IMR-90 (cell line): ENCODE measurements around the gene C19orf25. TPM values are rescaled to one million over a fixed set of nuclear protein-coding genes. Genes with fewer than 3 reads are reported as not detected.

Experiments used
- ATAC-seq: fragments of 200-7000 bp; cut with Tn5 transposase; 2 replicates; pipeline ENCODE4 v1.9.1; 2020; ENCODE audit warnings: low read depth, mild to moderate bottlenecking, moderate library complexity
- BruUV-seq: library from RNA; stranded (reverse); fragments of 400-500 nt; replicated peaks from 2 replicates; lab custom pipeline; 2021; lab: Mats Ljungman, UMichigan
- CTCF ChIA-PET: fragments of 300-600 bp; formaldehyde crosslinking; extraction: SDS; loops from one replicate; lab custom pipeline; 2021; ENCODE audit warnings: antibody characterized with exemption; lab: Yijun Ruan, JAX
- POLR2A ChIA-PET: fragments of 300-600 bp; sonication (Branson Sonifier 250); formaldehyde crosslinking; loops from one replicate; lab custom pipeline; 2022; ENCODE audit warnings: antibody characterized with exemption; ENCODE audit not compliant: unreplicated experiment; lab: Charles Lee
- DNase-seq: peaks from one replicate; pipeline ENCODE4 v3.0.0; 2013
- H2AFZ ChIP-seq: replicated peaks from 2 replicates; pipeline ENCODE3; 2013; ENCODE audit warnings: low read length, mild to moderate bottlenecking; ENCODE audit not compliant: poor library complexity
- H2AK5ac ChIP-seq: 2 replicates; pipeline ENCODE4 v1.6.1; 2013; ENCODE audit warnings: low read depth, low read length, inconsistent platforms
- H2AK9ac ChIP-seq: replicated peaks from 2 replicates; pipeline ENCODE3; 2013; ENCODE audit warnings: mild to moderate bottlenecking, low read depth, low read length, moderate library complexity; ENCODE audit not compliant: poor library complexity
- H2BK120ac ChIP-seq: 2 replicates; pipeline ENCODE4 v1.6.1; 2013; ENCODE audit warnings: low read depth, low read length, inconsistent platforms
- H2BK15ac ChIP-seq: 3 replicates; pipeline ENCODE4 v1.6.1; 2013; ENCODE audit warnings: low read depth, low read length, inconsistent platforms
- H2BK20ac ChIP-seq: 2 replicates; pipeline ENCODE4 v1.6.1; 2013; ENCODE audit warnings: low read depth, mild to moderate bottlenecking, inconsistent platforms, low read length, moderate library complexity
- H2BK5ac ChIP-seq: 2 replicates; pipeline ENCODE4 v1.6.1; 2013; ENCODE audit warnings: mild to moderate bottlenecking, low read depth, low read length, inconsistent platforms; ENCODE audit not compliant: poor library complexity, severe bottlenecking
- H3K14ac ChIP-seq: replicated peaks from 2 replicates; pipeline ENCODE4 v1.6.1; 2013; ENCODE audit warnings: low read depth, low read length, inconsistent platforms
- H3K18ac ChIP-seq: 2 replicates; pipeline ENCODE4 v1.6.1; 2013; ENCODE audit warnings: low read depth, low read length, control low read depth
- H3K23ac ChIP-seq: 2 replicates; pipeline ENCODE4 v1.6.1; 2013; ENCODE audit warnings: low read depth, low read length, inconsistent platforms
- H3K27ac ChIP-seq: 2 replicates; pipeline ENCODE4 v1.5.1; 2013; ENCODE audit warnings: mild to moderate bottlenecking, control low read depth, low read length; ENCODE audit not compliant: insufficient read depth
- H3K27me3 ChIP-seq: 2 replicates; pipeline ENCODE4 v1.6.1; 2013; ENCODE audit warnings: low read length; ENCODE audit not compliant: control insufficient read depth, insufficient read depth
- H3K36me3 ChIP-seq: 2 replicates; pipeline ENCODE4 v1.6.1; 2013; ENCODE audit warnings: low read length, mixed read lengths; ENCODE audit not compliant: control insufficient read depth, insufficient read depth
- H3K4ac ChIP-seq: 2 replicates; pipeline ENCODE4 v1.6.1; 2013; ENCODE audit warnings: low read depth, low read length, inconsistent platforms
- H3K4me1 ChIP-seq: 2 replicates; pipeline ENCODE4 v1.6.1; 2013; ENCODE audit warnings: low read length, mixed read lengths; ENCODE audit not compliant: control insufficient read depth, insufficient read depth
- H3K4me2 ChIP-seq: 2 replicates; pipeline ENCODE4 v1.6.1; 2013; ENCODE audit warnings: low read depth, mild to moderate bottlenecking, control low read depth, low read length, moderate library complexity
- H3K4me3 ChIP-seq: 2 replicates; pipeline ENCODE4 v1.5.1; 2013; ENCODE audit warnings: low read depth, mild to moderate bottlenecking, control low read depth, low read length, moderate library complexity; ENCODE audit not compliant: insufficient read depth
- H3K56ac ChIP-seq: 2 replicates; pipeline ENCODE4 v1.6.1; 2013; ENCODE audit warnings: low read length, inconsistent platforms; ENCODE audit not compliant: insufficient read depth; ENCODE audit errors: extremely low read depth
- H3K79me1 ChIP-seq, 2 experiments: 2 replicates each; pipeline ENCODE4 v1.6.1; 2013; ENCODE audit warnings: low read length in 2 of 2, inconsistent platforms in 1 of 2, low read depth in 1 of 2
- H3K9ac ChIP-seq: 2 replicates; pipeline ENCODE4 v1.6.1; 2013; ENCODE audit warnings: low read depth, low read length, control low read depth
- H3K9me1 ChIP-seq: 2 replicates; pipeline ENCODE4 v1.6.1; 2013; ENCODE audit warnings: low read length, inconsistent platforms; ENCODE audit not compliant: insufficient read depth
- H3K9me3 ChIP-seq: 2 replicates; pipeline ENCODE4 v1.6.1; 2013; ENCODE audit warnings: low read length; ENCODE audit not compliant: control insufficient read depth, insufficient read depth
- H4K20me1 ChIP-seq: 2 replicates; pipeline ENCODE4 v1.6.1; 2013; ENCODE audit warnings: low read length, inconsistent platforms; ENCODE audit not compliant: insufficient read depth
- H4K5ac ChIP-seq: 2 replicates; pipeline ENCODE4 v1.6.1; 2013; ENCODE audit warnings: mild to moderate bottlenecking, low read depth, low read length, control low read depth
- H4K8ac ChIP-seq, 2 experiments: 2 replicates each; pipeline ENCODE4 v1.6.1; 2013; ENCODE audit warnings: low read depth in 2 of 2, low read length in 2 of 2, control low read depth in 1 of 2, inconsistent platforms in 1 of 2
- H4K91ac ChIP-seq: 2 replicates; pipeline ENCODE4 v1.6.1; 2013; ENCODE audit warnings: low read depth, low read length, inconsistent platforms; ENCODE audit not compliant: insufficient read depth
- BHLHE40 ChIP-seq: fragments of 150-350 bp; IDR thresholded peaks from 2 replicates; pipeline ENCODE4 v1.6.1; 2016; ENCODE audit warnings: mild to moderate bottlenecking, low read depth, low read length
- CHD1 ChIP-seq: IDR thresholded peaks from 2 replicates; pipeline ENCODE4 v1.6.1; 2012; ENCODE audit warnings: low read depth, low read length, improper control_type of control experiment
- MAFK ChIP-seq: IDR thresholded peaks from 2 replicates; pipeline ENCODE4 v1.6.1; 2012; ENCODE audit warnings: low read depth, low read length, improper control_type of control experiment
- RFX5 ChIP-seq: IDR thresholded peaks from 2 replicates; pipeline ENCODE4 v1.8.0; 2012; ENCODE audit warnings: low read depth, mild to moderate bottlenecking, low read length, moderate library complexity
- WGBS, 2 experiments: methylation state at CpG; one replicate each; pipeline versions ENCODE4 v1.1.5 to v1.1.7; 2013; ENCODE audit warnings: missing lambda C conversion rate in 2 of 2; ENCODE audit not compliant: insufficient read length in 1 of 2; ENCODE audit errors: extremely low coverage in 2 of 2; 5-methylcytosine and 5-hydroxymethylcytosine counted together
- dilution Hi-C: fragments of 300-500 bp; cut with HindIII; formaldehyde crosslinking; loops from one replicate; pipeline ENCODE4 v1.14.3; 2018; ENCODE audit warnings: low sequenced_read_pairs; ENCODE audit not compliant: unreplicated experiment
- in situ Hi-C: fragments of 300-500 bp; cut with MboI; formaldehyde crosslinking; loops from 3 replicates; pipeline ENCODE4 v1.14.3; 2019; ENCODE audit warnings: low sequenced_read_pairs, inconsistent platforms, mixed read lengths
- intact Hi-C: fragments of 100-400 bp; cut with micrococcal nuclease; formaldehyde crosslinking; loops from 2 replicates; pipeline ENCODE4 v1.10.0; 2022
- polyA plus RNA-seq, 3 experiments: library from polyadenylated mRNA; depleted of rRNA; stranded (reverse); fragments of >200 nt; gene quantifications; 2 replicates each; pipeline ENCODE4 v1.2.3, GENCODE V29; 2012; ENCODE audit warnings: low replicate concordance in 1 of 3
- total RNA-seq: library from RNA; depleted of rRNA; stranded (reverse); fragments of >200 nt; gene quantifications from 2 replicates; pipeline ENCODE4 v1.2.3, GENCODE V29; 2012
- TF ChIP-seq, protein P1 (sequence below): fragments of 150-350 bp; IDR thresholded peaks from 2 replicates; pipeline ENCODE4 v1.6.1; 2016; ENCODE audit warnings: low read depth, mild to moderate bottlenecking, low read length, moderate library complexity, borderline replicate concordance

C19orf25 gene
- total and polyA plus RNA-seq, 2 of the 4 experiments (the other 2 are of a cell fraction), result 10.4 to 34.9 TPM

DNA sequence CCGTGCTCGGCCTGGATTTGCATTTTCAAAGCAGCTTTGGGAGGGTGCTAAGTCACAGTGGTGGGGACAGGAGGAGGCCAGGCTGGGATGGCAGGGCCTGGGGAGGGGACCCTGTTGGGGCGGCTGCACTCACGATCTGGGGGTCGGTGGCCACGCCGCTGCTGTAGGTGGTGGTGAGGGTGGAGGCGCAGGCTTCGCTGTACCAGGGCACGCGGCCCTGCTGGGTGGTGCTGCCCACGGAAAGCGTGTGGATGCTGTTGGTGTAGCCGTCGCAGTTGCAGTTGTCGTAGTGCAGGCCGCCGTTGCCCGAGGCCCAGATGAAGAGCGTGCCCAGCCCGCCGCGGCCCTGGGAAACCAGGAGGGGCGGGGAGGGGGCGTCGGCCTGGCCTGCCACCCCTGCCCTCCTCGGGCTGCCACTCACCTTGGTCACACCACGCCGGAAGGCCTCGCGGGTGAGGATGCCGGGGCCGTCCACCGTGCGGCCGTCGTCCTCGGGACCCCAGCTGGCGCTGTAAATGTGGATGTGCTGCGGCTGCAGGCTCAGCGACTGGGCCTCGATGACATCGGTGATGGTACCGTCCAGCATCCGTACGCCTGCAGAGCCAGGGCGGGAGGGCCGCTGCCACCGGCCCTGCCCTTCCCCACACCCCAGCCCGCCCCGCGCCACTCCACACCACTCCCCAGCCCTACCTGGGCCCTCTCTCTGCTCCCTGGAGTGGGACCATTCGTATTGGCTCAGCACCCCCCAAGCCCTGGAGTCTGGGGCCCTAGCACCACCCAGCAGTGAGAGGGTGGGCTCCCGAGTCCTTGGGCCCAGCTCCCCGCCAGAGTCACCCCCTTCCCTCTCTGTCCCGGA is 7.9 kb upstream of the C19orf25 start:
- Histone ChIP-seq H3K27me3 (peaks cover 5% of the 10 kb centered on the region; the same call in 1 of the 2 replicates), H3K79me1 (no peaks in the 10 kb centered on the region), H3K27ac (no peak overlapping the region), H4K91ac (no peak overlapping the region), H3K23ac (no peak overlapping the region), H3K4me1 (peaks cover 9% of the 10 kb centered on the region), H3K4me2 (no peak overlapping the region), H3K9me1 (no peaks in the 10 kb centered on the region), H4K20me1 (peaks cover 3% of the 10 kb centered on the region; the same call in 1 of the 2 replicates), H3K4me3 (no peak overlapping the region), H2AK9ac (no peak overlapping the region), H3K36me3 (no peaks in the 10 kb centered on the region), H3K18ac (no peak overlapping the region), H3K14ac (no peak overlapping the region), H3K9me3 (no peaks in the 10 kb centered on the region), H4K8ac (no peak overlapping the region), H3K56ac (no peak overlapping the region), H3K9ac (no peak overlapping the region), H2BK20ac (no peak overlapping the region), H2AK5ac (no peak overlapping the region), H3K4ac (no peak overlapping the region), H2AFZ (no peak overlapping the region), H2BK5ac (no peak overlapping the region), H2BK120ac (no peak overlapping the region), H2BK15ac (no peak overlapping the region), H4K5ac (no peak overlapping the region)
- ChIA-PET CTCF (no interaction called here), POLR2A (interaction anchor here (0.6 kb wide), 1 partner anchor 253 kb away, joined by 3 read pairs; no protein-coding TSS in a partner anchor)
- ATAC-seq, result no peak
- intact Hi-C loops (no loop called here), dilution Hi-C loops (no loop called here), in situ Hi-C loops (no loop called here)
- no peak for DNase-seq
- WGBS, 2 experiments, result 90% methylated on average over 36 of the region's 56 CpGs; no CpG with 5 or more reads in 1 of the 2 experiments
- BruUV-seq, result no TSS peak
- TF ChIP-seq BHLHE40 (no peak), MAFK (no peak), CHD1 (no peak), RFX5 (no peak)
- TF ChIP-seq, protein P1, sequence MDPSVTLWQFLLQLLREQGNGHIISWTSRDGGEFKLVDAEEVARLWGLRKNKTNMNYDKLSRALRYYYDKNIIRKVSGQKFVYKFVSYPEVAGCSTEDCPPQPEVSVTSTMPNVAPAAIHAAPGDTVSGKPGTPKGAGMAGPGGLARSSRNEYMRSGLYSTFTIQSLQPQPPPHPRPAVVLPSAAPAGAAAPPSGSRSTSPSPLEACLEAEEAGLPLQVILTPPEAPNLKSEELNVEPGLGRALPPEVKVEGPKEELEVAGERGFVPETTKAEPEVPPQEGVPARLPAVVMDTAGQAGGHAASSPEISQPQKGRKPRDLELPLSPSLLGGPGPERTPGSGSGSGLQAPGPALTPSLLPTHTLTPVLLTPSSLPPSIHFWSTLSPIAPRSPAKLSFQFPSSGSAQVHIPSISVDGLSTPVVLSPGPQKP, result no peak
